ENCODE measurements around the gene C16orf95. TPM values are rescaled to one million over a fixed set of nuclear protein-coding genes. Genes with fewer than 3 reads are reported as not detected.

C16orf95 gene
- total RNA-seq, 4 donors from 2014 or later = 0.38 to 0.95 (median 0.85) TPM

DNA sequence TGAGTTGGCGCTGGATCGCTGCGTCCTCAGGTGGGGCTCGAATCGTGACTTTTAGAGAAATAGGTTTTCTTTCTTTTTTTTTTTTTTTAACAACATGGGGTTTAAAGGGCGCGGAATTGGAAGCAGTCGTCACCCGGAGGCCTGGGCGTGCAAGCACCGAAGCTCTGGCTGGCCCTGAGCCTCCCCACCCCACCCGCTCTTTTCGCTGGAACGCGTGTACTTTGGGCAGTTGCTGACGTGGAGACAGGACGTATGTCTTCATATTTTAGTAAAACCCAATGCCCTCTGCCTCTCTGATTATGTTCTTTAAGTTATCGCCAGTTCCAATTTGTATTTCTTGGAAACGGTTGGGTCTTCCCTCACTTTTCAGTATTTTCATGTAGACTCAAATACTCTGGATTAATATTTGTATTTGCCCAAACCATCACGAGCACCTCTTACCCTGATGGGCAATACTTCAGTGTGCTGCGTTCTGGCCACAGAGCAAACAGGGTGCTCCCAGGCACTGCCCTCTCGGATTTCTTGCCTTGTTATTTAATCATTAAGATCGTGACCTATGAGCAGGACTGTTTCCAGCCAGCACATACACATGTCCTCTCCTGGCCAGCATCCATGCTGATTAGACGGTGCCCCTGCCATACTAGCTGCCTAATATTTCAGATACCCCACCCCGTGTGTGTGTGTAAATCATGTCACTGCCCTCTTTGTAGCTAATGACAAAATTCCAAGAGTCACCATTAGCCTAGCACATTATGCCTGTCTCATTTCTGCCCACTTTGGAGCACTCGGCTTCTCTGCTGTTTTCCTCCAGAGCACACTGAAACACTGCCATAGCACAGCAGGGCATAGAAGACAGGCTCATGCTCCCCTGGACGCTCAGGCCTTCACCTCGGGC lies 805 bp upstream of the C16orf95 start:
- Histone ChIP-seq H3K9me3 (no peaks in the 10 kb centered on the region), H3K27ac (peak overlapping the region; percentile 95 to 98 (median 97)), H3K4me1 (peaks cover 5 to 20% (median 9%) of the 10 kb centered on the region in 3 donors), H3K4me3 (peak overlapping the region; percentile 77 to 98 (median 90)), H3K36me3 (peaks cover 0 to under 1% (median 0%) of the 10 kb centered on the region in 3 donors), H3K27me3 (no peaks in the 10 kb centered on the region)
- 7 to 8% methylated on average over 25 to 27 of the region's 28 CpGs for WGBS, 2 donors
- intact Hi-C loops (cut with DNase I) = loop anchor here (5.0 to 10.0 kb wide), 2 partner anchors 59 to 317 kb away; no protein-coding TSS in a partner anchor
- no peak for DNase-seq
- TF ChIP-seq POLR2A (IDR thresholded peaks at IDR 0.05) = no peak
- TF ChIP-seq, protein P1, sequence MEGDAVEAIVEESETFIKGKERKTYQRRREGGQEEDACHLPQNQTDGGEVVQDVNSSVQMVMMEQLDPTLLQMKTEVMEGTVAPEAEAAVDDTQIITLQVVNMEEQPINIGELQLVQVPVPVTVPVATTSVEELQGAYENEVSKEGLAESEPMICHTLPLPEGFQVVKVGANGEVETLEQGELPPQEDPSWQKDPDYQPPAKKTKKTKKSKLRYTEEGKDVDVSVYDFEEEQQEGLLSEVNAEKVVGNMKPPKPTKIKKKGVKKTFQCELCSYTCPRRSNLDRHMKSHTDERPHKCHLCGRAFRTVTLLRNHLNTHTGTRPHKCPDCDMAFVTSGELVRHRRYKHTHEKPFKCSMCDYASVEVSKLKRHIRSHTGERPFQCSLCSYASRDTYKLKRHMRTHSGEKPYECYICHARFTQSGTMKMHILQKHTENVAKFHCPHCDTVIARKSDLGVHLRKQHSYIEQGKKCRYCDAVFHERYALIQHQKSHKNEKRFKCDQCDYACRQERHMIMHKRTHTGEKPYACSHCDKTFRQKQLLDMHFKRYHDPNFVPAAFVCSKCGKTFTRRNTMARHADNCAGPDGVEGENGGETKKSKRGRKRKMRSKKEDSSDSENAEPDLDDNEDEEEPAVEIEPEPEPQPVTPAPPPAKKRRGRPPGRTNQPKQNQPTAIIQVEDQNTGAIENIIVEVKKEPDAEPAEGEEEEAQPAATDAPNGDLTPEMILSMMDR (IDR thresholded peaks at IDR 0.05) = no peak

DNA sequence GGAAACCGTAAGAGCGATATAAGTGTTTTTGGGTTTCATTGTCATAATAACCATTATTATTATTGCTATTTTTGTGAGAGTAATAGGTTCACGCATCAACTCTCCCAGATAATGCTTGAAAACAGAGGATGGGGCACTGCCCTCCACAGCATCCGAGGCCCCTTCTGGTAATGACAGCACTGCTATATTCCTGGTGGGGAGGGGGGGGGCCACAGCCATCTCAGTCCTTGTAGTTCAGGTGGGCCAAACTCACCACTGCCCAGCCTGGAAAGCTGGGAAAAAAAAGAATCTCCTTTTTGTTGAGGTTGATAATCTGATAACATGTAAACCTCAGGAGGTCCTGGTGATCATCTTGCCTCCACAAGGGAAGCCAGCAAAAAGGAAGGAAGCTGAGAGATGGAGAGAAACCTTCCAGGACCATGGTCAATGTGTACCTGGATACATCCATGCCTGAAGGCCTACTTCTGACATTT lies 706 bp downstream of the C16orf95 start:
- H3K27me3 ChIP-seq = no peaks in the 10 kb centered on the region
- H3K9me3 ChIP-seq = no peaks in the 10 kb centered on the region
- WGBS, 2 donors = 93 to 97% methylated on average over 4 of the region's 4 CpGs
- TF ChIP-seq, protein P1 (IDR thresholded peaks at IDR 0.05) = no peak
- no peak for TF ChIP-seq POLR2A (IDR thresholded peaks at IDR 0.05)
- H3K27ac ChIP-seq = peak overlapping the region; percentile 95 to 98 (median 97)
- intact Hi-C loops (cut with DNase I) = loop anchor here (5.0 to 10.0 kb wide), 2 partner anchors 61 to 318 kb away; no protein-coding TSS in a partner anchor
- H3K4me3 ChIP-seq = peak overlapping the region; percentile 77 to 98 (median 90)
- DNase-seq = no peak
- peaks cover 5 to 20% (median 9%) of the 10 kb centered on the region in 3 donors for H3K4me1 ChIP-seq
- H3K36me3 ChIP-seq = no peaks in the 10 kb centered on the region

DNA sequence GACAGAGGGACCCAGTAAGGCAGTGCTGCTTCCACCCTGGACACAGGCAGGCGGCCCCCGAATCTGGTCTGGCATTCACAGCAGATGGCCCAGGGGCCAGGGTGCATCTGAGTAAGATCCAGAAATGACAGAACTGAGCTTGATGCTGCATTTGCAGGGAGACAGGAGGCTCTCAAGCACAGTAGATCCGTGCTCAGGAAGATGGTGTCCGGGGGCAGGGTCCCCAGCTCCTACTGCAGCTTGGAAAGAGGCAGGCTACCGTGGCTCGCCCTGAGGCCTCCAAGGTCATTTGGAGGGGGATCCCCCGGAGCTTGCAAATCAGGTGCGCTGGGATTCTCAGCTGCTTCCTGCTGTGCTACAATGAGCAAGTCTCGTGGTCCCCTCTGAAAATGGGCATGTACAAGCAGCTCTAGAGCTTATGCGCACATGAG lies 2.2 kb downstream of the C16orf95 start:
- WGBS, 2 donors = 100% methylated on average over 2 of the region's 10 CpGs; no CpG with 5 or more reads in 1 of the 2 donors
- no peak overlapping the region for H3K4me3 ChIP-seq
- peaks cover 5 to 20% (median 9%) of the 10 kb centered on the region in 3 donors for H3K4me1 ChIP-seq
- intact Hi-C loops (cut with DNase I) = loop anchor here (5.0 to 10.0 kb wide), 2 partner anchors 62 to 320 kb away; no protein-coding TSS in a partner anchor
- no peaks in the 10 kb centered on the region for H3K9me3 ChIP-seq
- no peaks in the 10 kb centered on the region for H3K27me3 ChIP-seq
- TF ChIP-seq, protein P1 (IDR thresholded peaks at IDR 0.05) = no peak
- TF ChIP-seq POLR2A (IDR thresholded peaks at IDR 0.05) = no peak
- H3K27ac ChIP-seq = no peak overlapping the region
- no peaks in the 10 kb centered on the region for H3K36me3 ChIP-seq
- DNase-seq = no peak

DNA sequence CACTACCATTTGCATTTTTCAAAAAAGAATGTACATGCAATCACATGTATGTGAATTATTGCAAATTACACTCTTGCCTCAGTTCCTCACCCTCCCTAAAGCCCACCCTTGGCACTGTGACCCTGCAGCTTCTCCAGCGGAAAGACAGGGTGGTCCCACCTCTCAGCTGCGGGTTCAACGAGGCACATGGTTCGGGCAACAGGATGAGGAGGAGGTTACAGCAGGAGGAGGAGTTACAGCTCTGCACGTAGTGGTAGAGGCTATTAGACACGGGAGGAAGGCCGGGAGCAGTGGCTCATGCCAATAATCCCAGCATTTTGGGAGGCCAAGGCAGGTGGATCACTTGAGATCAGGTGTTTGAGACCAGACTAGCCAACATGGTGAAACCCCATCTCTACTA lies 5.2 kb downstream of the C16orf95 start:
- TF ChIP-seq, protein P1 (IDR thresholded peaks at IDR 0.05) = no peak
- TF ChIP-seq POLR2A (IDR thresholded peaks at IDR 0.05) = no peak
- peaks cover 0 to 9% (median 0%) of the 10 kb centered on the region in 3 donors for H3K9me3 ChIP-seq
- H3K36me3 ChIP-seq = no peaks in the 10 kb centered on the region
- peaks cover 0 to 8% (median 3%) of the 10 kb centered on the region in 3 donors for H3K4me1 ChIP-seq
- no peak overlapping the region for H3K27ac ChIP-seq
- no peak for DNase-seq
- H3K27me3 ChIP-seq = no peaks in the 10 kb centered on the region
- WGBS, 2 donors = 84 to 92% methylated on average over 4 to 5 of the region's 7 CpGs
- intact Hi-C loops (cut with DNase I) = loop anchor here (10.0 kb wide), 1 partner anchor 323 kb away; no protein-coding TSS in a partner anchor
- no peak overlapping the region for H3K4me3 ChIP-seq

DNA sequence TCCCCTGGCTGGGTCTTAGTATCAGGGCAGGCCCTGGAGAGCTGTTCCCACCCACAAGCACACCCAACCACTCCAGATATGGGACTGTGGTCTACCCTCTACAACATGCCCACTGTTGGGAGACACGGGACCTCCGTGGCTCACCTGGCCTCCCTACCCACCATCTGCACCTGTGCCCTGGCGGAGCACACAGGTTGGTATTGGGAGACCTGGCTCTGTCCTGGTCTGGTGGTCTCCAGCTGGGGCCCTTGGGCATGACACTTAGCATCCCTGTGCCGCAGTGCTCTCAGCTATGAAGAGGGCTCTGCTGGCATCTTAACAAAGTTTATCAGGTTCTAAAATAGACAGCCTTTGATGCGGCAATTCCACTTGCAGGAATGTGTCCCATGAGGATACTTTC lies 5.8 kb downstream of the C16orf95 start:
- intact Hi-C loops (cut with DNase I) = loop anchor here (10.0 kb wide), 1 partner anchor 323 kb away; no protein-coding TSS in a partner anchor
- no peak for DNase-seq
- no peak for TF ChIP-seq POLR2A (IDR thresholded peaks at IDR 0.05)
- TF ChIP-seq, protein P1 (IDR thresholded peaks at IDR 0.05) = no peak
- H3K4me1 ChIP-seq = peaks cover 0 to 1% (median 0%) of the 10 kb centered on the region in 3 donors
- H3K4me3 ChIP-seq = no peak overlapping the region
- H3K9me3 ChIP-seq = peaks cover 0 to 9% (median 0%) of the 10 kb centered on the region in 3 donors
- no peaks in the 10 kb centered on the region for H3K27me3 ChIP-seq
- H3K36me3 ChIP-seq = no peaks in the 10 kb centered on the region
- no peak overlapping the region for H3K27ac ChIP-seq
- 86 to 88% methylated on average over 1 to 3 of the region's 5 CpGs for WGBS, 2 donors
